ENCODE data around the gene SLC52A3. TPM values are rescaled to one million over a fixed set of nuclear protein-coding genes. Genes with fewer than 3 reads are reported as not detected.

The SLC52A3 gene
- total and polyA plus RNA-seq, 4 donors, result 0.06 to 0.08 (median 0.06) TPM; not detected in 1

GRCh38 chr20:711576-711975 is 56.7 kb downstream of the SLC52A3 start:
- TF ChIP-seq, protein P1, sequence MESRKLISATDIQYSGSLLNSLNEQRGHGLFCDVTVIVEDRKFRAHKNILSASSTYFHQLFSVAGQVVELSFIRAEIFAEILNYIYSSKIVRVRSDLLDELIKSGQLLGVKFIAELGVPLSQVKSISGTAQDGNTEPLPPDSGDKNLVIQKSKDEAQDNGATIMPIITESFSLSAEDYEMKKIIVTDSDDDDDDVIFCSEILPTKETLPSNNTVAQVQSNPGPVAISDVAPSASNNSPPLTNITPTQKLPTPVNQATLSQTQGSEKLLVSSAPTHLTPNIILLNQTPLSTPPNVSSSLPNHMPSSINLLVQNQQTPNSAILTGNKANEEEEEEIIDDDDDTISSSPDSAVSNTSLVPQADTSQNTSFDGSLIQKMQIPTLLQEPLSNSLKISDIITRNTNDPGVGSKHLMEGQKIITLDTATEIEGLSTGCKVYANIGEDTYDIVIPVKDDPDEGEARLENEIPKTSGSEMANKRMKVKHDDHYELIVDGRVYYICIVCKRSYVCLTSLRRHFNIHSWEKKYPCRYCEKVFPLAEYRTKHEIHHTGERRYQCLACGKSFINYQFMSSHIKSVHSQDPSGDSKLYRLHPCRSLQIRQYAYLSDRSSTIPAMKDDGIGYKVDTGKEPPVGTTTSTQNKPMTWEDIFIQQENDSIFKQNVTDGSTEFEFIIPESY (IDR thresholded peaks at IDR 0.05), result no peak
- TF ChIP-seq TAF1 (conservative IDR thresholded peaks at IDR 0.05) (no peak), JUND (IDR thresholded peaks at IDR 0.05) (no peak), MAX (IDR thresholded peaks at IDR 0.05) (no peak), GABPA (IDR thresholded peaks at IDR 0.05 in 1 of 2, conservative IDR thresholded peaks at IDR 0.05 in 1 of 2) (no peak), FOXA2 (IDR thresholded peaks at IDR 0.05) (no peak), FOXA1 (IDR thresholded peaks at IDR 0.05) (no peak), RXRA (IDR thresholded peaks at IDR 0.05) (no peak), HNF4A (conservative IDR thresholded peaks at IDR 0.05) (no peak), YY1 (IDR thresholded peaks at IDR 0.05) (no peak)
- H3K27me3 ChIP-seq (ENCODE audit: control insufficient read depth in 4 of 4, insufficient read depth in 4 of 4, low read length in 3 of 4), result peaks cover 0 to 8% (median 4%) of the 10 kb centered on the region in 4 donors
- 48% methylated on average over 2 of the region's 2 CpGs for WGBS

GRCh38 chr20:710780-711450 is 57.4 kb downstream of the SLC52A3 start:
- Histone ChIP-seq H3K4me1 (ENCODE audit: control insufficient read depth in 4 of 4, insufficient read depth in 4 of 4, low read length in 3 of 4) (peaks cover 0 to 3% (median under 1%) of the 10 kb centered on the region in 4 donors), H3K9ac (ENCODE audit: low read depth in 1 of 2, low read length in 2 of 2) (no peak overlapping the region), H3K9me3 (ENCODE audit: control insufficient read depth in 4 of 4, low read length in 3 of 4) (peaks cover 0 to 7% (median 3%) of the 10 kb centered on the region in 4 donors), H3K27ac (ENCODE audit: low read depth in 1 of 2, low read length in 2 of 2) (no peak overlapping the region), H3K4me3 (ENCODE audit: low read depth in 1 of 3, low read length in 3 of 3) (no peak overlapping the region), H3K27me3 (ENCODE audit: control insufficient read depth in 4 of 4, insufficient read depth in 4 of 4, low read length in 3 of 4) (peaks cover 0 to 8% (median 4%) of the 10 kb centered on the region in 4 donors), H3K36me3 (ENCODE audit: control insufficient read depth in 4 of 4, insufficient read depth in 3 of 4, low read depth in 1 of 4, low read length in 3 of 4) (no peaks in the 10 kb centered on the region)
- 74% methylated on average over 19 of the region's 19 CpGs for WGBS
- TF ChIP-seq GABPA (IDR thresholded peaks at IDR 0.05 in 1 of 2, conservative IDR thresholded peaks at IDR 0.05 in 1 of 2), result no peak
- no peak for TF ChIP-seq RXRA (IDR thresholded peaks at IDR 0.05)
- no peak for TF ChIP-seq ATF3 (IDR thresholded peaks at IDR 0.05)
- TF ChIP-seq HNF4G (IDR thresholded peaks at IDR 0.05), result no peak
- no peak for TF ChIP-seq FOXA1 (IDR thresholded peaks at IDR 0.05)
- TF ChIP-seq FOXA2 (IDR thresholded peaks at IDR 0.05), result no peak
- TF ChIP-seq MAX (IDR thresholded peaks at IDR 0.05), result no peak
- TF ChIP-seq JUND (IDR thresholded peaks at IDR 0.05), result no peak
- no peak for TF ChIP-seq SP1 (IDR thresholded peaks at IDR 0.05)
- no peak for TF ChIP-seq RAD21 (IDR thresholded peaks at IDR 0.05)
- TF ChIP-seq, protein P2, sequence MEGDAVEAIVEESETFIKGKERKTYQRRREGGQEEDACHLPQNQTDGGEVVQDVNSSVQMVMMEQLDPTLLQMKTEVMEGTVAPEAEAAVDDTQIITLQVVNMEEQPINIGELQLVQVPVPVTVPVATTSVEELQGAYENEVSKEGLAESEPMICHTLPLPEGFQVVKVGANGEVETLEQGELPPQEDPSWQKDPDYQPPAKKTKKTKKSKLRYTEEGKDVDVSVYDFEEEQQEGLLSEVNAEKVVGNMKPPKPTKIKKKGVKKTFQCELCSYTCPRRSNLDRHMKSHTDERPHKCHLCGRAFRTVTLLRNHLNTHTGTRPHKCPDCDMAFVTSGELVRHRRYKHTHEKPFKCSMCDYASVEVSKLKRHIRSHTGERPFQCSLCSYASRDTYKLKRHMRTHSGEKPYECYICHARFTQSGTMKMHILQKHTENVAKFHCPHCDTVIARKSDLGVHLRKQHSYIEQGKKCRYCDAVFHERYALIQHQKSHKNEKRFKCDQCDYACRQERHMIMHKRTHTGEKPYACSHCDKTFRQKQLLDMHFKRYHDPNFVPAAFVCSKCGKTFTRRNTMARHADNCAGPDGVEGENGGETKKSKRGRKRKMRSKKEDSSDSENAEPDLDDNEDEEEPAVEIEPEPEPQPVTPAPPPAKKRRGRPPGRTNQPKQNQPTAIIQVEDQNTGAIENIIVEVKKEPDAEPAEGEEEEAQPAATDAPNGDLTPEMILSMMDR (IDR thresholded peaks at IDR 0.05; ENCODE audit: low read depth, low read length, missing input control), result no peak
- TF ChIP-seq REST (IDR thresholded peaks at IDR 0.05), result no peak
- TF ChIP-seq, protein P1 (IDR thresholded peaks at IDR 0.05), result no peak
- no peak for TF ChIP-seq EGR1 (IDR thresholded peaks at IDR 0.05; ENCODE audit: low read depth in 2 of 2)
- TF ChIP-seq HNF4A (conservative IDR thresholded peaks at IDR 0.05), result no peak
- no peak for TF ChIP-seq TAF1 (conservative IDR thresholded peaks at IDR 0.05)
- no peak for TF ChIP-seq NR2F2 (IDR thresholded peaks at IDR 0.05)
- no peak for DNase-seq (ENCODE audit: low spot score)

More at GRCh38 chr20:711576-711975, 56.7 kb downstream of the SLC52A3 start:
- no peak overlapping the region for H3K9ac ChIP-seq (ENCODE audit: low read depth in 1 of 2, low read length in 2 of 2)
- no peak overlapping the region for H3K4me3 ChIP-seq (ENCODE audit: low read depth in 1 of 3, low read length in 3 of 3)
- peaks cover 0 to 7% (median 3%) of the 10 kb centered on the region in 4 donors for H3K9me3 ChIP-seq (ENCODE audit: control insufficient read depth in 4 of 4, low read length in 3 of 4)
- no peaks in the 10 kb centered on the region for H3K36me3 ChIP-seq (ENCODE audit: control insufficient read depth in 4 of 4, insufficient read depth in 3 of 4, low read depth in 1 of 4, low read length in 3 of 4)
- peaks cover 0 to 3% (median under 1%) of the 10 kb centered on the region in 4 donors for H3K4me1 ChIP-seq (ENCODE audit: control insufficient read depth in 4 of 4, insufficient read depth in 4 of 4, low read length in 3 of 4)
- DNase-seq (ENCODE audit: low spot score), result no peak
- H3K27ac ChIP-seq (ENCODE audit: low read depth in 1 of 2, low read length in 2 of 2), result no peak overlapping the region
